Keratinocyte (primary cell): ENCODE measurements around the gene DEFB131A.
"Not testable (repeated sequence)": the region's sequence is repeated elsewhere in the genome, so short reads cannot be mapped to it uniquely, and the experiment has no call there.

Experiments
- CTCF ChIP-seq, 3 experiments: IDR thresholded peaks in 1 of 3; conservative IDR thresholded peaks in 1 of 3; optimal IDR thresholded peaks in 1 of 3; 2 replicates in 2 of 3; 3 replicates in 1 of 3; pipeline versions ENCODE3 to v1.5.1; 2011; ENCODE audit warnings: low read length in 3 of 3, mild to moderate bottlenecking in 3 of 3, moderate library complexity in 2 of 3, control low read depth in 1 of 3, inconsistent platforms in 1 of 3; ENCODE audit not compliant: insufficient read depth in 2 of 3; ENCODE audit errors: extremely low read depth in 1 of 3
- EZH2 ChIP-seq: IDR thresholded peaks from one replicate; pipeline ENCODE4 v1.6.1; 2012; ENCODE audit warnings: inconsistent platforms, mild to moderate bottlenecking, low read length, moderate library complexity

GRCh38 chr4:9406491-9406890, 37.7 kb upstream of the DEFB131A start:
- TF ChIP-seq CTCF (optimal IDR thresholded peaks at IDR 0.05 in 1 of 3, IDR thresholded peaks at IDR 0.05 in 1 of 3, conservative IDR thresholded peaks at IDR 0.05 in 1 of 3; ENCODE audit: extremely low read depth in 1 of 3, insufficient read depth in 2 of 3, low read length in 3 of 3); EZH2: not testable (repeated sequence)
